ENCODE measurements around the gene MARK3. TPM values are rescaled to one million over a fixed set of nuclear protein-coding genes. Genes with fewer than 3 reads are reported as not detected.
A peak's percentile ranks its signal among the peaks of the same experiment; 100 is the strongest.

The MARK3 gene
- total RNA-seq, 4 donors from 2014 or later = 61.3 to 98.0 (median 78.8) TPM

GRCh38 chr14:103530831-103531230 lies 145.6 kb downstream of the MARK3 start:
- Histone ChIP-seq H3K4me1 (peaks cover 43 to 75% (median 58%) of the 10 kb centered on the region in 4 donors), H3K27me3 (no peaks in the 10 kb centered on the region), H3K27ac (peak overlapping the region in 1 of 4 donors; percentile 94), H3K36me3 (no peaks in the 10 kb centered on the region), H3K9me3 (no peaks in the 10 kb centered on the region), H3K4me3 (no peak overlapping the region)
- in situ Hi-C loops (cut with MboI; ENCODE audit: low pct_ligation_motif_present in 1 of 4, low pct_unique_long_range_greater_than_20kb in 1 of 4, low sequenced_read_pairs in 3 of 4) = no loop called here
- intact Hi-C loops (cut with DNase I; ENCODE audit: low total_unique reads) = no loop called here
- WGBS, 2 donors (ENCODE audit: low coverage in 1 of 2) = 91% methylated on average over 11 of the region's 11 CpGs; no CpG with 5 or more reads in 1 of the 2 donors
- TF ChIP-seq POLR2A (IDR thresholded peaks at IDR 0.05) = no peak
- no peak for TF ChIP-seq POLR2AphosphoS5 (IDR thresholded peaks at IDR 0.05)
- no peak for TF ChIP-seq EP300 (IDR thresholded peaks at IDR 0.05; ENCODE audit: low read depth)
- TF ChIP-seq CTCF (IDR thresholded peaks at IDR 0.05) = no peak
- no peak for DNase-seq

- H3K36me3 ChIP-seq = no peaks in the 10 kb centered on the region
- peaks cover 35 to 67% (median 51%) of the 10 kb centered on the region in 4 donors for H3K4me1 ChIP-seq
- intact Hi-C loops (cut with DNase I; ENCODE audit: low total_unique reads) = no loop called here
- no peaks in the 10 kb centered on the region for H3K27me3 ChIP-seq
- no peak overlapping the region for H3K4me3 ChIP-seq
- WGBS, 2 donors (ENCODE audit: low coverage in 1 of 2) = 93 to 100% methylated on average over 1 to 15 of the region's 15 CpGs
- no peak for DNase-seq
- H3K9me3 ChIP-seq = no peaks in the 10 kb centered on the region
- TF ChIP-seq EP300 (IDR thresholded peaks at IDR 0.05; ENCODE audit: low read depth) (no peak), CTCF (IDR thresholded peaks at IDR 0.05) (no peak), POLR2A (IDR thresholded peaks at IDR 0.05) (no peak), POLR2AphosphoS5 (IDR thresholded peaks at IDR 0.05) (no peak)
- peak overlapping the region in 3 of 4 donors; percentile 85 to 94 (median 86) for H3K27ac ChIP-seq
- in situ Hi-C loops (cut with MboI; ENCODE audit: low pct_ligation_motif_present in 1 of 4, low pct_unique_long_range_greater_than_20kb in 1 of 4, low sequenced_read_pairs in 3 of 4) = no loop called here
Observed at GRCh38 chr14:103531421-103532215, 146.4 kb downstream of the MARK3 start.

- no peaks in the 10 kb centered on the region for H3K36me3 ChIP-seq
Observed at GRCh38 chr14:103532216-103533136, 147.3 kb downstream of the MARK3 start.

More at GRCh38 chr14:103532216-103533136, 147.3 kb downstream of the MARK3 start:
- 81% methylated on average over 29 of the region's 32 CpGs; no CpG with 5 or more reads in 1 of the 2 donors for WGBS, 2 donors (ENCODE audit: low coverage in 1 of 2)
- Histone ChIP-seq H3K27me3 (no peaks in the 10 kb centered on the region), H3K4me1 (peaks cover 27 to 60% (median 46%) of the 10 kb centered on the region in 4 donors), H3K27ac (peak overlapping the region; percentile 66 to 94 (median 86)), H3K9me3 (no peaks in the 10 kb centered on the region), H3K4me3 (peak overlapping the region in 1 of 4 donors; percentile 11)
- intact Hi-C loops (cut with DNase I; ENCODE audit: low total_unique reads) (no loop called here), in situ Hi-C loops (cut with MboI; ENCODE audit: low pct_ligation_motif_present in 1 of 4, low pct_unique_long_range_greater_than_20kb in 1 of 4, low sequenced_read_pairs in 3 of 4) (no loop called here)
- no peak for TF ChIP-seq EP300 (IDR thresholded peaks at IDR 0.05; ENCODE audit: low read depth)
- TF ChIP-seq CTCF (IDR thresholded peaks at IDR 0.05) = no peak
- TF ChIP-seq POLR2AphosphoS5 (IDR thresholded peaks at IDR 0.05) = no peak
- TF ChIP-seq POLR2A (IDR thresholded peaks at IDR 0.05) = no peak
- DNase-seq = no peak
